HG03066 (cell line): Measurements from ENCODE around the gene FAM81A.

Experiments
- ATAC-seq: cut with Tn5 transposase; IDR thresholded peaks from one replicate; pipeline ENCODE4 v1.9.1; 2021; ENCODE audit warnings: low read depth; ENCODE audit not compliant: unreplicated experiment

Gene FAM81A

DNA sequence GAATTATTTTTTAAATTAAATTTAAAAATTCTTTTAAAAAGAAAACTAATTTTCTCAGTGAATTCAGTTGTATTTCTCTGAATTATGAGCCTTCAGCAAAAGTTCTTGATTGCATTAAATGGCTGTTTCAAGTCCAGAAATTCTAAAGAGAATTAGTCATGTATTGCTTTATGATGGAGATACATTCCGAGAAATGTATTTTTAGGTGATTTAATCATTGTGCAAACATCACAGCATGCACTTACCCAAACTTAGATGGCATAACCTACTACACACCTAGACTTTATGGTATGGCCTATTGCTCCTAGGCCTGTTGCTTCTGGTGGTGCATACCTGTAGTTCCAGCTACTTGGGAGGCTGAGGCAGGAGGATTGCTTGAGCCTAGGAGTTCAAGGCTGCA, 129.3 kb downstream of the FAM81A start:
- no peak for ATAC-seq

DNA sequence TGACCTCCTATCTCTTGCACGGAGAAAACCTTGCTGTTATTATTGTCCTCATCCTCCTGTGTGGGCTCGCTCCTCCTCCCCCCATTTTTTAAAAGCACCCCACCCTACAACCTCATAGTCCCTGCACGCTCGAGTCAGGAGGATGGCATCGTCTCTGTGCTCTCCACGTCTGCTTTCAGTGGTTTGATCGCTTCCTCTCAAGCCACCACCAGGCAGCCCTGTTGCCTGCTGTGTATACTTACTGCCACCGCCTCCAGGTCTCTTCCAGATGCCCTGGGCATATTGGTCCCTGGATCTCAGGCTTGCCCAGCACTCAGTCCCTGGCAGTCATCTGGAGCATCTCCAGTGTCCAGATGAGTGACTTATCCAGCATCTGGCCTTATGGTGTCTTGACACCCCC, 131.5 kb downstream of the FAM81A start:
- ATAC-seq, result no peak

DNA sequence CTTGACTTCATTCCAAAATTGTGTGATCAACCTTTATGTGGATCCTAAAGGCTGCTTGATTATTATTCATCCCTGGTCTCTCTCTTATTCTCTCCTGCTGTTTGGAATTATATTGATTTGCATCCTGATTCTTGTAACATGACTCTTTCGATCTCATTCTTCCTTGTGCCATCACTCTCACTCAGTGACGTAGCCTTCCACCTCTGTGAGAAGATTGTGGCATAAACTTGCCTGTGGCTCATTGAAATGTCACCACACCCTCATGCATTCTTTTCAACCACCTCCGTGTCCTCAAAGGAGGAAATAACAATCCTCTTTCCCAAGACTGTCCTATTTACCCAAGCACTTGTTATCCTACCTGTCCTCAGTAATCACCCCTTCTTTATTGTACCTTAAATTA, 132.3 kb downstream of the FAM81A start:
- ATAC-seq, result no peak

DNA sequence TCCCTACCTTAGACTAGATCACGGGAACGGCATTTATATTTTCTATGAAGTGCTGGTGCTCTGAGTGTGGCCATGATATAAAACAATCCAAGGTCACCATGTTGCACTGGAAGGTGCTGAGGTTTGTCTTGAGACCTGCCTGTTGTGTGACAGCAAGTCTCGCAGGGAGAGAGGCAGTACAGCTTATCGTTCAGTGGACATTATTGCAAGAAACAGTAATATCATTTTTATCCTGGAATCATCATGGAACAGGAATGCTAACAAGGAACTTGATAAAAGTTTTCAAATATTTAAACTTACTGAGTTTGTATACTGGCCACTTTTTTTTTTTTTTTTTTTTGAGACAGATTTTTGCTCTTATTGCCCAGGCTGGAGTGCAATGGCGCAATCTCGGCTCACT, 133.6 kb downstream of the FAM81A start:
- no peak for ATAC-seq
